Panc1 (cell line): ENCODE results near the gene RAD21L1. TPM values are rescaled to one million over a fixed set of nuclear protein-coding genes. Genes with fewer than 3 reads are reported as not detected.

Experiments used
- ATAC-seq: fragments of 200-7000 bp; cut with Tn5 transposase; 2 replicates; pipeline ENCODE4 v1.9.1; 2020; ENCODE audit warnings: mild to moderate bottlenecking, moderate library complexity
- BruUV-seq: library from RNA; stranded (reverse); fragments of 400-500 nt; replicated peaks from 2 replicates; lab custom pipeline; 2021; lab: Mats Ljungman, UMichigan
- CTCF ChIA-PET: fragments of 300-600 bp; sonication (Branson Sonifier 250); formaldehyde crosslinking; loops from one replicate; lab custom pipeline; 2022; ENCODE audit warnings: antibody characterized with exemption; lab: Charles Lee
- POLR2A ChIA-PET: fragments of 300-600 bp; sonication (Branson Sonifier 250); formaldehyde crosslinking; loops from one replicate; lab custom pipeline; 2022; ENCODE audit warnings: antibody characterized with exemption; lab: Charles Lee
- DNase-seq: peaks from one replicate; pipeline ENCODE4 v3.0.0-alpha.2; 2010; ENCODE audit warnings: low read depth, low spot score
- H3K27ac ChIP-seq: 2 replicates; pipeline ENCODE4 v1.5.1; 2011; ENCODE audit warnings: mild to moderate bottlenecking, low read length, inconsistent platforms
- H3K27me3 ChIP-seq: fragments of 200-500 bp; sonication (Bioruptor generic); 2 replicates; pipeline ENCODE4 v1.6.0; 2014; ENCODE audit warnings: low read length, inconsistent platforms; ENCODE audit not compliant: control insufficient read depth, insufficient read depth
- H3K36me3 ChIP-seq: fragments of 200-500 bp; sonication (Bioruptor generic); 2 replicates; pipeline ENCODE4 v1.5.1; 2014; ENCODE audit warnings: inconsistent platforms, mild to moderate bottlenecking, low read length, moderate library complexity; ENCODE audit not compliant: control insufficient read depth, insufficient read depth
- H3K4me1 ChIP-seq: 2 replicates; pipeline ENCODE4 v1.5.1; 2011; ENCODE audit warnings: inconsistent platforms, mild to moderate bottlenecking, low read length, moderate library complexity; ENCODE audit not compliant: control insufficient read depth, insufficient read depth
- H3K4me3 ChIP-seq, 2 experiments: 2 replicates each; pipeline ENCODE4 v1.5.1; 2011 to 2012; ENCODE audit warnings: low read depth in 2 of 2, low read length in 2 of 2, mild to moderate bottlenecking in 2 of 2, inconsistent platforms in 1 of 2, moderate library complexity in 1 of 2
- H3K9me3 ChIP-seq: fragments of 200-500 bp; sonication (Bioruptor generic); 2 replicates; pipeline ENCODE4 v1.5.1; 2014; ENCODE audit warnings: low read depth, mild to moderate bottlenecking, inconsistent platforms, low read length, moderate library complexity; ENCODE audit not compliant: control insufficient read depth, insufficient read depth
- CTCF ChIP-seq: fragments of 450-650 bp; IDR thresholded peaks from 2 replicates; pipeline ENCODE4 v1.5.1; 2017; ENCODE audit warnings: mild to moderate bottlenecking
- POLR2AphosphoS5 ChIP-seq: IDR thresholded peaks from 2 replicates; pipeline ENCODE4 v1.6.1; 2012; ENCODE audit warnings: mild to moderate bottlenecking, low read depth, low read length, moderate library complexity
- REST ChIP-seq, 2 experiments: IDR thresholded peaks; 2 replicates each; pipeline ENCODE4 v1.6.1; 2011 to 2012; ENCODE audit warnings: low read depth in 2 of 2, control low read depth in 1 of 2, low read length in 1 of 2, mild to moderate bottlenecking in 1 of 2, moderate library complexity in 1 of 2; ENCODE audit not compliant: insufficient read depth in 1 of 2
- SIN3A ChIP-seq: IDR thresholded peaks from 2 replicates; pipeline ENCODE4 v1.6.1; 2012; ENCODE audit warnings: low read depth, mild to moderate bottlenecking, low read length, moderate library complexity, borderline replicate concordance; ENCODE audit not compliant: insufficient read depth
- TCF7L2 ChIP-seq: IDR thresholded peaks from 2 replicates; pipeline ENCODE4 v1.6.1; 2011; ENCODE audit warnings: mild to moderate bottlenecking, low read depth, low read length, inconsistent platforms
- in situ Hi-C: cut with HindIII; loops from 2 replicates; pipeline ENCODE4 v1.10.0; 2016; ENCODE audit warnings: low sequenced_read_pairs, low pct_unique_long_range_greater_than_20kb
- intact Hi-C: fragments of 100-400 bp; cut with micrococcal nuclease; formaldehyde crosslinking; loops from one replicate; pipeline ENCODE4 v1.10.0; 2022; ENCODE audit not compliant: unreplicated experiment
- total RNA-seq: library from RNA; stranded (reverse); gene quantifications from one replicate; pipeline ENCODE4 v1.2.1, GENCODE V29; 2021; ENCODE audit not compliant: unreplicated experiment

RAD21L1 gene
- total RNA-seq, 1 experiment from 2014 or later = 1.0 TPM

GRCh38 chr20:1210501-1210900 is 15.3 kb upstream of the RAD21L1 start:
- in situ Hi-C loops (no loop called here), intact Hi-C loops (loop anchor here (10.0 kb wide), 2 partner anchors 264 to 396 kb away; no protein-coding TSS in a partner anchor)
- H3K4me3 ChIP-seq = no peak overlapping the region
- H3K27ac ChIP-seq = no peak overlapping the region
- no peak for ATAC-seq
- CTCF ChIA-PET = interaction anchor here (1.2 kb wide), 1 partner anchor 566 kb away, joined by 3 read pairs; no protein-coding TSS in a partner anchor
- H3K36me3 ChIP-seq = no peaks in the 10 kb centered on the region
- POLR2A ChIA-PET = no interaction called here
- H3K9me3 ChIP-seq = no peaks in the 10 kb centered on the region
- TF ChIP-seq CTCF = no peak
- DNase-seq = no peak
- BruUV-seq = no TSS peak
- H3K4me1 ChIP-seq = 0 out of 2 replicates have a peak, but pooled peaks cover 2% of the 10 kb centered on the region
- H3K27me3 ChIP-seq = peaks cover 19% of the 10 kb centered on the region

- intact Hi-C loops = loop anchor here (10.0 kb wide), 2 partner anchors 263 to 397 kb away; no protein-coding TSS in a partner anchor
- CTCF ChIA-PET = interaction anchor here (1.3 to 1.4 kb wide), 2 partner anchors 292 to 394 kb away, joined by 3 to 8 read pairs; no protein-coding TSS in a partner anchor
- BruUV-seq = no TSS peak
- TF ChIP-seq POLR2AphosphoS5 = no peak
- TF ChIP-seq SIN3A = no peak
- TF ChIP-seq TCF7L2 = no peak
- TF ChIP-seq REST (IDR thresholded peaks at IDR 0.05; ENCODE audit: insufficient read depth in 1 of 2, low read depth in 2 of 2, low read length in 1 of 2) = no peak
- no peak for TF ChIP-seq CTCF
- Histone ChIP-seq H3K36me3 (no peaks in the 10 kb centered on the region), H3K9me3 (no peaks in the 10 kb centered on the region), H3K4me3 (no peak overlapping the region), H3K4me1 (0 out of 2 replicates have a peak, but pooled peaks cover 2% of the 10 kb centered on the region), H3K27ac (no peak overlapping the region), H3K27me3 (peaks cover 19% of the 10 kb centered on the region)
- ATAC-seq (no peak), DNase-seq (no peak)
- in situ Hi-C loops = no loop called here
- POLR2A ChIA-PET = no interaction called here
These were observed 13.8 kb upstream of the RAD21L1 start for GRCh38 chr20:1212023-1212422.
